Lower leg skin (tissue), 4 donors: ENCODE results near the gene TMPRSS3. TPM values are rescaled to one million over a fixed set of nuclear protein-coding genes. Genes with fewer than 3 reads are reported as not detected.

Source experiments
- DNase-seq, 2 donors: peaks; one replicate each; pipeline ENCODE4 v3.0.0-alpha.2; 2019; ENCODE audit warnings: low spot score in 2 of 2
- H3K4me3 ChIP-seq: fragments of 200-600 bp; sonication (generic); 2 replicates; pipeline ENCODE4 v1.5.1; 2017; ENCODE audit warnings: mild to moderate bottlenecking, low read depth; ENCODE audit not compliant: poor library complexity, severe bottlenecking
- CTCF ChIP-seq, 3 donors: fragments of 450-650 bp; IDR thresholded peaks; one replicate each; pipeline ENCODE4 v1.5.1; 2016; ENCODE audit warnings: antibody characterized with exemption in 3 of 3, mild to moderate bottlenecking in 3 of 3, moderate library complexity in 2 of 3
- POLR2A ChIP-seq, 2 donors: fragments of 450-650 bp; IDR thresholded peaks; one replicate each; pipeline ENCODE4 v1.6.1; 2016 to 2017; ENCODE audit warnings: antibody characterized with exemption in 2 of 2, mild to moderate bottlenecking in 1 of 2, moderate library complexity in 1 of 2
- WGBS, 2 donors: methylation state at CpG; one replicate each; pipeline ENCODE4 v1.1.5; 2018; 5-methylcytosine and 5-hydroxymethylcytosine counted together
- intact Hi-C: fragments of 100-400 bp; cut with DNase I; formaldehyde crosslinking; loops from one replicate; pipeline ENCODE4 v1.15.0; 2023; ENCODE audit warnings: low total_unique reads
- total RNA-seq, 4 donors: library from RNA; depleted of rRNA; stranded (reverse); fragments of >200 nt; gene quantifications; one replicate each; pipeline ENCODE4 v1.1.0, GENCODE V29; 2016

Gene TMPRSS3
- total RNA-seq, 4 donors from 2014 or later: 0.19 to 0.78 (median 0.36) TPM

GRCh38 chr21:42414928-42415769 is 19.3 kb upstream of the TMPRSS3 start:
- 53 to 70% methylated on average over 27 of the region's 27 CpGs for WGBS, 2 donors
- intact Hi-C loops: no loop called here
- TF ChIP-seq POLR2A (IDR thresholded peaks at IDR 0.05): no peak
- TF ChIP-seq CTCF (IDR thresholded peaks at IDR 0.05): no peak
- H3K4me3 ChIP-seq: no peak overlapping the region
- no peak for DNase-seq

- WGBS, 2 donors: 90 to 92% methylated on average over 8 of the region's 8 CpGs
- peak in 1 of 2 donors; percentile 48 for DNase-seq
- intact Hi-C loops: no loop called here
- TF ChIP-seq POLR2A (IDR thresholded peaks at IDR 0.05): no peak
- no peak for TF ChIP-seq CTCF (IDR thresholded peaks at IDR 0.05)
- no peak overlapping the region for H3K4me3 ChIP-seq
Observed at GRCh38 chr21:42414553-42414927, 18.7 kb upstream of the TMPRSS3 start.

- TF ChIP-seq POLR2A (IDR thresholded peaks at IDR 0.05) (no peak), CTCF (IDR thresholded peaks at IDR 0.05) (no peak)
- 87 to 91% methylated on average over 8 of the region's 8 CpGs for WGBS, 2 donors
- intact Hi-C loops: no loop called here
- DNase-seq: peak in 1 of 2 donors; percentile 72
- H3K4me3 ChIP-seq: no peak overlapping the region
Observed at GRCh38 chr21:42414066-42414465, 18.2 kb upstream of the TMPRSS3 start.

GRCh38 chr21:42413500-42413899 is 17.6 kb upstream of the TMPRSS3 start:
- intact Hi-C loops: no loop called here
- TF ChIP-seq CTCF (IDR thresholded peaks at IDR 0.05): no peak
- TF ChIP-seq POLR2A (IDR thresholded peaks at IDR 0.05): no peak
- no peak overlapping the region for H3K4me3 ChIP-seq
- WGBS, 2 donors: 71 to 87% methylated on average over 4 of the region's 4 CpGs
- DNase-seq: peak in 1 of 2 donors; percentile 75

- WGBS, 2 donors: 86 to 91% methylated on average over 14 of the region's 14 CpGs
- intact Hi-C loops: no loop called here
- H3K4me3 ChIP-seq: no peak overlapping the region
- no peak for TF ChIP-seq POLR2A (IDR thresholded peaks at IDR 0.05)
- no peak for TF ChIP-seq CTCF (IDR thresholded peaks at IDR 0.05)
- DNase-seq: peak in 1 of 2 donors; percentile 62
Observed at GRCh38 chr21:42413093-42413492, 17.2 kb upstream of the TMPRSS3 start.

- no peak for TF ChIP-seq POLR2A (IDR thresholded peaks at IDR 0.05)
- TF ChIP-seq CTCF (IDR thresholded peaks at IDR 0.05): no peak
- WGBS, 2 donors: 72 to 75% methylated on average over 5 of the region's 5 CpGs
- no peak for DNase-seq
- no peak overlapping the region for H3K4me3 ChIP-seq
- intact Hi-C loops: no loop called here
Observed at GRCh38 chr21:42412636-42412933, 16.7 kb upstream of the TMPRSS3 start.
